ENCODE results near the gene GRIN2A.

The GRIN2A gene

GRCh38 chr16:10121491-10121890, 60.7 kb downstream of the GRIN2A start:
- Histone ChIP-seq H2BK120ac (ENCODE audit: low read depth, low read length) (no peak overlapping the region), H3K27me3 (ENCODE audit: insufficient read depth, low read length, poor library complexity) (no peaks in the 10 kb centered on the region), H3K36me3 (ENCODE audit: control insufficient read depth, insufficient read depth, low read length) (no peaks in the 10 kb centered on the region), H3K9ac (ENCODE audit: low read length) (no peak overlapping the region), H3K4me1 (ENCODE audit: control insufficient read depth, low read depth, low read length) (no peaks in the 10 kb centered on the region), H3K4me2 (ENCODE audit: low read length) (no peak overlapping the region), H3K4me3 (ENCODE audit: low read length) (no peak overlapping the region), H3K56ac (ENCODE audit: low read length) (no peak overlapping the region), H2BK5ac (ENCODE audit: low read length) (no peak overlapping the region), H3K23ac (ENCODE audit: low read length) (no peak overlapping the region), H4K5ac (ENCODE audit: low read length) (no peak overlapping the region), H3K4ac (ENCODE audit: low read depth, low read length) (no peak overlapping the region), H3K18ac (ENCODE audit: low read length) (no peak overlapping the region), H3K27ac (ENCODE audit: low read depth, low read length) (no peak overlapping the region), H2AK5ac (ENCODE audit: low read length) (no peak overlapping the region), H3K79me2 (ENCODE audit: control insufficient read depth, insufficient read depth, low read length) (no peaks in the 10 kb centered on the region), H3K79me1 (ENCODE audit: low read length) (no peaks in the 10 kb centered on the region), H2BK15ac (replicated peaks; ENCODE audit: low read depth) (no peak overlapping the region), H4K8ac (ENCODE audit: low read depth, low read length) (no peak overlapping the region)
- peak; percentile 41 for DNase-seq
- WGBS (ENCODE audit: extremely low coverage, insufficient coverage, low lambda C conversion rate): no CpG with 5 or more reads among the region's 2 CpGs

GRCh38 chr16:10120953-10121352, 61.3 kb downstream of the GRIN2A start:
- no peak overlapping the region for H3K27ac ChIP-seq (ENCODE audit: low read depth, low read length)
- H3K4me1 ChIP-seq (ENCODE audit: control insufficient read depth, low read depth, low read length): no peaks in the 10 kb centered on the region
- WGBS (ENCODE audit: extremely low coverage, insufficient coverage, low lambda C conversion rate): no CpG with 5 or more reads among the region's 4 CpGs

GRCh38 chr16:10114409-10114808, 67.8 kb downstream of the GRIN2A start:
- Histone ChIP-seq H3K4ac (ENCODE audit: low read depth, low read length) (no peak overlapping the region), H3K27ac (ENCODE audit: low read depth, low read length) (no peak overlapping the region), H3K4me2 (ENCODE audit: low read length) (no peak overlapping the region), H3K4me3 (ENCODE audit: low read length) (no peak overlapping the region), H3K4me1 (ENCODE audit: control insufficient read depth, low read depth, low read length) (no peaks in the 10 kb centered on the region), H2BK120ac (ENCODE audit: low read depth, low read length) (no peak overlapping the region), H2BK5ac (ENCODE audit: low read length) (no peak overlapping the region), H2BK15ac (replicated peaks; ENCODE audit: low read depth) (no peak overlapping the region), H3K56ac (ENCODE audit: low read length) (no peak overlapping the region), H3K9ac (ENCODE audit: low read length) (no peak overlapping the region), H3K79me2 (ENCODE audit: control insufficient read depth, insufficient read depth, low read length) (no peaks in the 10 kb centered on the region), H3K27me3 (ENCODE audit: insufficient read depth, low read length, poor library complexity) (no peaks in the 10 kb centered on the region), H3K23ac (ENCODE audit: low read length) (no peak overlapping the region), H3K18ac (ENCODE audit: low read length) (no peak overlapping the region), H4K8ac (ENCODE audit: low read depth, low read length) (no peak overlapping the region), H4K5ac (ENCODE audit: low read length) (no peak overlapping the region), H3K36me3 (ENCODE audit: control insufficient read depth, insufficient read depth, low read length) (no peaks in the 10 kb centered on the region), H3K79me1 (ENCODE audit: low read length) (no peaks in the 10 kb centered on the region), H2AK5ac (ENCODE audit: low read length) (no peak overlapping the region)
- WGBS (ENCODE audit: extremely low coverage, insufficient coverage, low lambda C conversion rate): no CpG with 5 or more reads among the region's 4 CpGs
- DNase-seq: no peak

More at GRCh38 chr16:10120953-10121352, 61.3 kb downstream of the GRIN2A start:
- no peaks in the 10 kb centered on the region for H3K36me3 ChIP-seq (ENCODE audit: control insufficient read depth, insufficient read depth, low read length)
- H2AK5ac ChIP-seq (ENCODE audit: low read length): no peak overlapping the region
- no peak overlapping the region for H2BK120ac ChIP-seq (ENCODE audit: low read depth, low read length)
- H3K4ac ChIP-seq (ENCODE audit: low read depth, low read length): no peak overlapping the region
- no peak overlapping the region for H2BK5ac ChIP-seq (ENCODE audit: low read length)
- no peak overlapping the region for H4K5ac ChIP-seq (ENCODE audit: low read length)
- no peaks in the 10 kb centered on the region for H3K79me2 ChIP-seq (ENCODE audit: control insufficient read depth, insufficient read depth, low read length)
- H3K56ac ChIP-seq (ENCODE audit: low read length): no peak overlapping the region
- H2BK15ac ChIP-seq (replicated peaks; ENCODE audit: low read depth): no peak overlapping the region
- H3K9ac ChIP-seq (ENCODE audit: low read length): no peak overlapping the region
- H3K23ac ChIP-seq (ENCODE audit: low read length): no peak overlapping the region
- no peak overlapping the region for H3K4me2 ChIP-seq (ENCODE audit: low read length)
- no peak overlapping the region for H4K8ac ChIP-seq (ENCODE audit: low read depth, low read length)
- H3K79me1 ChIP-seq (ENCODE audit: low read length): no peaks in the 10 kb centered on the region
- no peaks in the 10 kb centered on the region for H3K27me3 ChIP-seq (ENCODE audit: insufficient read depth, low read length, poor library complexity)
- no peak for DNase-seq
- H3K4me3 ChIP-seq (ENCODE audit: low read length): no peak overlapping the region
- H3K18ac ChIP-seq (ENCODE audit: low read length): no peak overlapping the region

- no peak overlapping the region for H3K4me3 ChIP-seq (ENCODE audit: low read length)
- DNase-seq: no peak
- H4K8ac ChIP-seq (ENCODE audit: low read depth, low read length): no peak overlapping the region
- H3K4ac ChIP-seq (ENCODE audit: low read depth, low read length): no peak overlapping the region
- no peak overlapping the region for H2BK15ac ChIP-seq (replicated peaks; ENCODE audit: low read depth)
- H2AK5ac ChIP-seq (ENCODE audit: low read length): no peak overlapping the region
- no CpG with 5 or more reads among the region's 7 CpGs for WGBS (ENCODE audit: extremely low coverage, insufficient coverage, low lambda C conversion rate)
- no peak overlapping the region for H2BK120ac ChIP-seq (ENCODE audit: low read depth, low read length)
- no peak overlapping the region for H2BK5ac ChIP-seq (ENCODE audit: low read length)
- no peak overlapping the region for H4K5ac ChIP-seq (ENCODE audit: low read length)
- no peaks in the 10 kb centered on the region for H3K79me1 ChIP-seq (ENCODE audit: low read length)
- H3K4me1 ChIP-seq (ENCODE audit: control insufficient read depth, low read depth, low read length): no peaks in the 10 kb centered on the region
- no peaks in the 10 kb centered on the region for H3K27me3 ChIP-seq (ENCODE audit: insufficient read depth, low read length, poor library complexity)
- no peak overlapping the region for H3K4me2 ChIP-seq (ENCODE audit: low read length)
- no peaks in the 10 kb centered on the region for H3K79me2 ChIP-seq (ENCODE audit: control insufficient read depth, insufficient read depth, low read length)
- H3K56ac ChIP-seq (ENCODE audit: low read length): no peak overlapping the region
- H3K36me3 ChIP-seq (ENCODE audit: control insufficient read depth, insufficient read depth, low read length): no peaks in the 10 kb centered on the region
- H3K27ac ChIP-seq (ENCODE audit: low read depth, low read length): no peak overlapping the region
- H3K18ac ChIP-seq (ENCODE audit: low read length): no peak overlapping the region
- no peak overlapping the region for H3K23ac ChIP-seq (ENCODE audit: low read length)
- no peak overlapping the region for H3K9ac ChIP-seq (ENCODE audit: low read length)
These were observed 69.0 kb downstream of the GRIN2A start for GRCh38 chr16:10113248-10113647.

- no peaks in the 10 kb centered on the region for H3K4me1 ChIP-seq (ENCODE audit: control insufficient read depth, low read depth, low read length)
- no peak overlapping the region for H3K18ac ChIP-seq (ENCODE audit: low read length)
- no peak overlapping the region for H3K4me2 ChIP-seq (ENCODE audit: low read length)
- no peak overlapping the region for H3K27ac ChIP-seq (ENCODE audit: low read depth, low read length)
- no peaks in the 10 kb centered on the region for H3K79me2 ChIP-seq (ENCODE audit: control insufficient read depth, insufficient read depth, low read length)
- H2AK5ac ChIP-seq (ENCODE audit: low read length): no peak overlapping the region
- H3K4me3 ChIP-seq (ENCODE audit: low read length): no peak overlapping the region
- H3K9ac ChIP-seq (ENCODE audit: low read length): no peak overlapping the region
- no peak for DNase-seq
- H3K36me3 ChIP-seq (ENCODE audit: control insufficient read depth, insufficient read depth, low read length): no peaks in the 10 kb centered on the region
- no peak overlapping the region for H4K8ac ChIP-seq (ENCODE audit: low read depth, low read length)
- H3K27me3 ChIP-seq (ENCODE audit: insufficient read depth, low read length, poor library complexity): no peaks in the 10 kb centered on the region
- no peak overlapping the region for H2BK5ac ChIP-seq (ENCODE audit: low read length)
- H4K5ac ChIP-seq (ENCODE audit: low read length): no peak overlapping the region
- H3K23ac ChIP-seq (ENCODE audit: low read length): no peak overlapping the region
- no peak overlapping the region for H3K4ac ChIP-seq (ENCODE audit: low read depth, low read length)
- H3K56ac ChIP-seq (ENCODE audit: low read length): no peak overlapping the region
- no peak overlapping the region for H2BK120ac ChIP-seq (ENCODE audit: low read depth, low read length)
- H2BK15ac ChIP-seq (replicated peaks; ENCODE audit: low read depth): no peak overlapping the region
- no CpG with 5 or more reads among the region's 5 CpGs for WGBS (ENCODE audit: extremely low coverage, insufficient coverage, low lambda C conversion rate)
- H3K79me1 ChIP-seq (ENCODE audit: low read length): no peaks in the 10 kb centered on the region
These were observed 70.2 kb downstream of the GRIN2A start for GRCh38 chr16:10112021-10112420.

- Histone ChIP-seq H3K27ac (ENCODE audit: low read depth, low read length) (no peak overlapping the region), H4K5ac (ENCODE audit: low read length) (no peak overlapping the region), H4K8ac (ENCODE audit: low read depth, low read length) (no peak overlapping the region), H3K79me2 (ENCODE audit: control insufficient read depth, insufficient read depth, low read length) (no peaks in the 10 kb centered on the region), H3K9ac (ENCODE audit: low read length) (no peak overlapping the region), H3K18ac (ENCODE audit: low read length) (no peak overlapping the region), H3K4me1 (ENCODE audit: control insufficient read depth, low read depth, low read length) (no peaks in the 10 kb centered on the region), H3K27me3 (ENCODE audit: insufficient read depth, low read length, poor library complexity) (no peaks in the 10 kb centered on the region), H2BK15ac (replicated peaks; ENCODE audit: low read depth) (no peak overlapping the region), H2BK120ac (ENCODE audit: low read depth, low read length) (no peak overlapping the region), H3K4ac (ENCODE audit: low read depth, low read length) (no peak overlapping the region), H3K36me3 (ENCODE audit: control insufficient read depth, insufficient read depth, low read length) (no peaks in the 10 kb centered on the region), H3K56ac (ENCODE audit: low read length) (no peak overlapping the region), H3K79me1 (ENCODE audit: low read length) (no peaks in the 10 kb centered on the region), H3K4me3 (ENCODE audit: low read length) (no peak overlapping the region), H3K23ac (ENCODE audit: low read length) (no peak overlapping the region), H2BK5ac (ENCODE audit: low read length) (no peak overlapping the region), H2AK5ac (ENCODE audit: low read length) (no peak overlapping the region), H3K4me2 (ENCODE audit: low read length) (no peak overlapping the region)
- no CpG with 5 or more reads among the region's 26 CpGs for WGBS (ENCODE audit: extremely low coverage, insufficient coverage, low lambda C conversion rate)
- no peak for DNase-seq
These were observed 71.0 kb downstream of the GRIN2A start for GRCh38 chr16:10111156-10111761.
